ENCODE results near the gene CAMK1.

The CAMK1 gene

DNA sequence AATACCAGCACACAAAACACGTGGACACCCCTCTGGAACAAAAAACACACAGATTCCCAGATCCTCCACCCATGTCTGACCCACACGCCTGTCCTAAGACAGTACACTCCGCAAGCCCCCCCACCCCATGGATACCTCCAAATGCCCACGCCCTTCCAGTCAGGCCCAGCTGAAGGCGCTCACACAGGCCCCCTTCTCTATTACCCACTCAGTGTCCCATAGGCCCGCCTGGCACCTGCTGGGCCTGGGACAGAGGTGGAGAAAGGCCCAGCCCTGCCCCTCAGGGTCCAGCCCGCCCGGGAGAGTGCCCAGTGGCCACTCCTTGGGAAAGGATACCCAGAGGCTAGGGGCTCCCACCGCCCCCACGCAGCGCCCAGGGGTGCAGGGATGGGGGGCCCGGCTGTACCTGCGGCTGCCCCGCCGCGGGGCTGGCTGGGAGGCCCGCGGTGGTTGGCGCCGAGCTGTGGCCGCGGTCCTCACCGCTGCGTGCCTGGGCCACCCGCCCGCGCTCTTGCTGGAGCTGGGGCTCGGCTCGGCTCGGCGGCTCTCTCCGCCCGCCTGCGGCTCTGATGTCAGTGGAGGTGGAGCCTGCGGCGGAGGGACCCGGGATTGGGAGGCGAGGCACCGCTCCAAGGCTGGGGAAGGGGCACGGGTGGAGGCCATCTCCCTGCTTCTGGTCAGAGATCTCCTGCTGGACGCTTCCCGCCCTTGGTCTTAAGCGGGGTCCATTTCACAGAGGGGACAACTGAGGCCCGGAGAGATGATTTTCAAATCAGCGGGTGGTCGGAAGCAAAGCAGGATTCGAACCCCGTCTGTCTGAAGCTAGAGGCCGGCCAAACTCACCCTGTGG is at the start of gene CAMK1:
TSS of gene CAMK1 (minus strand) at position 522 of the 850 bp plus-strand sequence. CDS start 2,198 bp downstream, outside the sequence.
- peak; percentile 93 for DNase-seq (ENCODE audit: low spot score)

DNA sequence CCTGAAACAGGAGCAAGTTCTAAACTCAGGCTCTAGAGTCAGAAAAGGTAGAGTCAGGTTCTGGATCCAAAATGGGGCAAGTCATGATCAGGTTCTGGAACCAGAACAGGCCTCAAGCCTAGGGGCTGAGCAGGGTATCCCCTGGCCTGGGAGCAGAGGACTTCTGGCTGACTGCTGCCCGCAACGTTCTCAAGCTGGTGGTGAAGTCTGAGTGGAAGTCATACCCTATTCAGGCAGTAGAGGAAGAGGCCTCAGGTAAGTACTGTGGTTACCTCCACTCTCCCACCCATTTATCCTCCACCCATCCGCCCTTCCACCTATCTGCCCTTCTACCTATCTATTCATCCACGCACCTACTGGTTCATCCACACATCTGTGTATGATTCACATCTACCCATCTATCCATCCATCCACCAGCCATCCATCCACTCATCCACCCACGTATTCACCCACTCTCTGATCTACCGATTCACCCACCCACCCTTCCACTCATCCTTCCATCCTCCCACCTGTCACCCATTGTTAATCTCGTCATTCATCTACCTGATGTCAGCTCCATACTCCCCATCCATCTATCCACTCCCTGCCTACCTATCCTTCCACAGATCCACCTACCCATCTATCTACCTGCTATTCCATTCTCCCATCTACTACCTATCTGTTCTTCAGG is 49.1 kb upstream of the CAMK1 start:
- no peak for DNase-seq (ENCODE audit: low spot score)

DNA sequence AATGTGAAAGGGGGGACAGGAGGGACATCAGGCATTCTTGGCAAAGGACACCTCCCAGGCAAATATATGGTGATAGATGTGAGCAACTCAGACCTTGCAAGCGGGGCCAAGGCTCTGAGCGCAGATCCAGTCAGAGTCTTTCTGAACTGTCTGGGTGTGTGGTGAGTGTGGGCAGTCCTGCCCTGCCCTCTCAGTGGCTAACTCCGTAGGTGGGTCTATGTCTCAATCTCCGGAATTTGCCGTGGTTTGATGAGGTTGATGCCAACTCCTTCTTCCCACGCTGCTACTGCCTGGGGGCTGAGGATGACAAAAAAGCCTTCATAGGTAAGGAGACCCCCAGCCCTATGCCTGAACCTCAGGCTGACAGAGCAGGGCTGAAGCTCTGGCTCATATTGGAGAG is 47.7 kb upstream of the CAMK1 start:
- DNase-seq (ENCODE audit: low spot score), result no peak

DNA sequence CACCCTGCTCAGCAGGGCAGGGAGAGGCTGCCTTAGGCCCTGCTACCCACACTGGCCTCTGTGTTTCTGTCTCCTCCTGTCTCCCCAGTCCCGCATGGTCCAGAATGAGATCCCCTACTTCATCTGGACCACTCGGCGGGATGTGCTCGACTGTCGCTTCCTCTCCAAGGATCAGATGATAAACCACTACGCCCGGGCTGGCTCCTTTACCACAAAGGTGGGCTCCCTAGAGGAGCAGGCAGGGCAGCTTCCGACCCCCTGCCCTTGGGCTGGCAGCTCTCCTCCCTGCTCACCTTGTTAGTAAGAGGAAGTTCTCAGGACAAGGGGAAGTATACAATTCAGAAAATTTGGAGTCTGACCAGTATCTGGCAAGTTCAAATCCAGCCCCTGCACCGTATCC is 46.2 kb upstream of the CAMK1 start:
- DNase-seq (ENCODE audit: low spot score), result no peak

DNA sequence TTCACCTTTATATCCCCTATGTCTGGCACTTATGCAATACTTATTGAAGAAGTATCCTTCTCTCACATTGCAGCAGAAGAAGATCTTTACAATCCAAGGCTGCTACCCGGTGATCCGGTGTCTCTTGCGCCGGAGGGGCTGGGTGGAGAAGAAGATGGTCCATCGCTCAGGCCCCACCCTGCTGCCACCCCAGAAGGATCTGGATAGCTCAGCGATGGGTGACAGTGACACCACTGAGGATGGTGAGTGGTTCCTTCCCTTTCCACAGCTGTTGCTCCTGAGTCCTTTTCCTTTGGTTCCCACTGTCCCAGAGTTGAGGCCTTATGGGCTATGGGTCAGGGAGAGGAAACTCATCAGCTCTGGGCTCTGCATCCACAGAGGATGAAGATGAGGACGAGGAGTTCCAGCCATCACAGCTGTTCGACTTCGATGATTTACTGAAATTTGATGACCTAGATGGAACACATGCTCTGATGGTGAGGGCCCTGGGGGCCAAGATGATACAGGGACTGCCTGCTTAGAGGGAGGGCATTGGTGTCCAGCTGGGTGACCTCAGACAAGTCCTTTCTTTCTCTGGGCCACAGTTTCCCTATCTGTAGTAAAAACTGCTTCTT is 43.2 kb upstream of the CAMK1 start:
- no peak for DNase-seq (ENCODE audit: low spot score)

DNA sequence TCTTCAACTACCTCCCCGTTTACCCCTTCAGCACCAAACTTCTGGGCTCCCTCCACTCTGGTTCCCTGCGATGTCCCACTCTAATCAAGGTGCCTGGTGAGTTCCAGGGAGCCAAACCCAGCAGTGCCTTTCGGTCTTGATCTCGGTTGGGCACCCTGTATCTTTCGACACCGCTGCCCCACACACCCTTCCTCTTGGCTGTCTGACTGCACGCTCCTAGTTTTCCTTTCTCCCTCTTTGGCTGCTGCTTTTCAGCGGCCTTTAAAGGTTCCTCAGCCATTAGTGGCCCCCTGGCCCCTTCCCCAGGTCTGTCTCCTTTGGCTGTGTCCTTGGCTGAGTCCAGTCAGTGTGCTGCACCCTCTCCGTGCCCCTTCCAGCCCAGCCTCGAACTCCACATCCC is 41.1 kb upstream of the CAMK1 start:
- DNase-seq (ENCODE audit: low spot score), result peak; percentile 25

DNA sequence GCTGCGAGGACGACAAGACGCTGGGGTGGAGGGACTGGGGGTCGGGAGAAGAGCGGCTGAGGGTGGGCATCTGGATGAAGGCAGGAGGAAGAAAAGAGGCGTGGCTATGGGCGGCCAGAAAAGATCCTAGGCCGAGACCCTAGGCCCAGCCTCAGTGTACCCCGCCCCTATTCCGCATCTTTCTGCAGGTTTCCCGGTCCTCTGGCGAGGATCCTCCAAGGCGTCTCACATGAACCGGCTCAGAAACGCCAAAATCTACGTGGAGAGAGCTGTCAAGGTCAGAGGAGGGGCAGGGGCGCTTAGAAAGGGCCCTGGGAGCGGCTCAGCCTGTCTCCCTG is 40.7 kb upstream of the CAMK1 start:
- DNase-seq (ENCODE audit: low spot score), result peak; percentile 9

DNA sequence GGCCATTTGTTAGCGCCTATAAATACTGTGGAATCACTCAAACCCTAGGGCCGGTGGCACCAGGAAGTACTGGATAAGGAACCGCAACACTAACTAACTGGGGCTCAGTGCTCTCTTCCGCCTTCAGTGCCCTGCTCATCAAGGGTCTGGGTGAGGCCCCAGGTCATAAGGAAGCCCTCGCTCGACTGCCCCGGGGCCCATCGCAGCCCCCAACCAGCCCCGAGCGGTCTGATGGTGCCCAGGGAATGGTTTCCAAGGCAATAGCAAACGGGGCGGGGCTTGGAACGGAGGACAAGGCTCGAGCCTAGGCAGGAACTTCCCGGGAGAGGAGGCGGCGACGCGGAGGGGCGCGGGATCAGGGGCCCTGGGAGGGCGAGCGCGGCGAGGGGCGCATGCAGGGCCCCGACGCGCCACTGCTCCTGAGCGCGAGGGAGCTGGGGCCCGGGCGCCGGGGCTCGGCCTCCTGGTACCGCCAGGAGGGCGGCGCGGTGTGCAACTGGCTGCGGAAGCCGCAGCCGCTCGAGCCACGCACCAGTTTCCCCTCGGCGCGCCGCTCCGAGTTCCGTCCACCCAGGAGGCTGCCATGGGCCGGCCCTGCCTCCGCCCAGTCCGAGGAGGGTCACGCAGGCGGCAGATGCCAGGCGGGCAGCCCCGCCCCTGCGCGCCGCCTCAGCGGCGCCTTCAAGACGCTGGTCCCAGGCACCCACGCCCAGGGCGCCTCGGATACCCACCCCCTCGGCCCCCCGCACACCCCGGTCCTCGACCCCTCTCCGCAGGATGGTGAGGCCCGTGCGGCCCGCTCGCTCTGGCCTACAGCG is 40.1 kb upstream of the CAMK1 start, which contains the start of gene TTLL3:
TSS of gene TTLL3 (plus strand) at position 648 of the 818 bp plus-strand sequence. CDS start 400 bp downstream, outside the sequence.
- DNase-seq (ENCODE audit: low spot score), result peak; percentile 84

DNA sequence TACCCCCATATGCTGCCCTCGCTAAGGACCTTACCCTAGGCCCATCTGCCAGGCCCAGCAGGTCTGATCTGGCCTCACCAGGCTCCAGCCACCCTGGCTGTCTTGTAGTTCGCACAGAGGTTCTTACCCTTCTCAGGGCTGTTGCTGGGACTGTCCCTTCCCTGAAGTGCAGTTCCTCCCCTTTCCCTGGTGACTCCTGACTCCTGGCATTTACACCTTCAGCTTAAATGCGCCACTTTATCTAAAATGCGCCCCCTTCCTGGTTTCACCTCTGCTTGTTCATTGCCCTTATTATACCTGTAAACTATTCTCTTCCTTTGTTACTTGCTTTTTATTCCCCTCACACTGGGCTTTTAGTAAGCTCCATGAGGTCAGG is 39.5 kb upstream of the CAMK1 start:
- DNase-seq (ENCODE audit: low spot score), result no peak

DNA sequence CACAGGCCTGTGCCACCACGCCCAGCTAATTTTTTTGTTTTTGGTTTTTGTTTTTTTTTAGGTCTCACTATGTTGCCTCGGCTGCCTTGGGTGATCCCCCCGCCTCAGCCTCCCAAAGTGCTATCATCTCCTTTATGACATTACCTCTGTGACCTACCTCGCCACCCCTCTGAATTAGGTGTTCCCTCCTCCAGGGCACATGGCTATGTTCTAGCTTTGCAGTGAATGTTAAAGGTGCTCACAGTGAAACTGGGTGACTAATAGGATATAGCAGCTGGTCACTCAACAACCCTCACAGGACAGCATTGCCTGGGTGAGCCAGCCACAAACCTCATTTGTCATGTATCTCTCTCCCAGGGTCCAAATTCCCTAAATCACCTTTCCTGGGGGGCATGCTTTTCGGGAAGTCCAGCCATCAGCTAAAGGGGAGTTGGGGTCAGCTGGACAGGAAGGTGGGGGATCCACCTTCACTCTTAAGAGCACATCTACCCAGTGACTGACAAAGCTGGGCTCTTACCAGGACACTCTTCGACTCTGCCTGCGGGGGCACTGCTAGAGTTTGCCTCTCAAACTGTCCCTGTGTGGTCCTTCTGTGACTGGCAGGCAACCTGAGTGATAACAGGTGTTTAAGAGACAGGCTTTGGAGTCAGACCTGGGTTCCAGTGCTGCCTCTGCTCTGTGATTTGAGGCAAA is 38.7 kb upstream of the CAMK1 start:
- DNase-seq (ENCODE audit: low spot score), result peak; percentile 34

DNA sequence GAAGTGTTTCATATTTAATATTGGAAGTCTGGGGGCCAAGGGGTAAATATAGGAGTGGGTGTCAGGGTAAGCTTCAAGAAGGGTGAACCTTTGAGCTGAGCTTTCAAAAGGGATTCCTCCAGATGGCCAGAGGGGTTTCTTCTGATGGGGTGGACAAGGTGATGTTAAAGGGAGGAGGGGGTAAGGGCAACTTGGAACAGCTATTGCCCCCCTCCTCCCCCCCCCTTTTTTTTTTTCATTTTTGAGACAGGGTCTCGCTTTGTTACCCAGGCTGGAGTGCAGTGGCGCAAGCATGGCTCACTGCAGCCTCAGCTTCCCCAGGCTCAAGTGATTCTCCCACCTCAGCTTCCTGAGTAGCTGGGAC is 38.2 kb upstream of the CAMK1 start:
- no peak for DNase-seq (ENCODE audit: low spot score)

DNA sequence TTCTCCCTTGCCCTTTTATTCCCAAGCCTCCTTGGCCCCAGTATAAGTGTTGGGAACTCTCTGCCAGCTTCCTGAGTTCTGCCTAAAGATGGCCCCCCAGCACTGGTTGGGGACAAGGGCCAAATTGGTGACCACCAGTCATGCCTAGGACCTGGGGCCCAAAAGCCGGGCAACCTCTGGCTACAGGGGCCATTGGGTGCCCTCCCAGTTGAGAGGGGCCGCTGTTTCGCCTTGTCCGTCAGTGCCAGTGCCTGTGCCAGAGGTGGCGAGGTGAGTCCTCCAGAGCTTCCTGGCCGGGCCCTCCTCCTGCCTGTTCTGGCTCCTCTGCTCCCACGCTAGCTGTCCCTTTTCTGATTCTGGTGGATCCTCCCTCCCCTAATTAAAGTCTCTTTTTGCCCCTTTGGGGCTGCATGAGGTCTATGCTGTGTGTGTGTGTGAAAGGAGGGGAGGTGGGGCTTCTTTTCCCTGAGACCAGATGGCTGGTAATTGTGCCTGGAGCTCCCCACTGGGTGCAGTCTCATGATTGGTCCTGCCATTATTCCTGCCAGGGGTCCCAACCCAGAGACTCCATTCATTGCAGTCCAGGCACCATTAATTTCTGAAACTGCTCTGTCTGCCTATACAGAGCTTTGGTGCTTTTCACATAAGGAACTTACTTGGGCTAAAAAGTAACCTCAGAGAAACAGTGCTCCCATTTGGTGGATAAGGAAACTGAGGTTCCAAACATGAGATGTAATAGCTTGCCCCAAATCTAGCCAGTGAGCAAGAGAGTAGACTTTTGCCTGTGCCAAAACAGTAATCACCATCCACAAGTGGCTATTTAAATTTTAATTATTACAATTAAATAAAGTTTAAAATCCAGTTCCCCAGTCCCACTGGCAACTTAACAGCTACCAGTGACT is 37.2 kb upstream of the CAMK1 start:
- no peak for DNase-seq (ENCODE audit: low spot score)

DNA sequence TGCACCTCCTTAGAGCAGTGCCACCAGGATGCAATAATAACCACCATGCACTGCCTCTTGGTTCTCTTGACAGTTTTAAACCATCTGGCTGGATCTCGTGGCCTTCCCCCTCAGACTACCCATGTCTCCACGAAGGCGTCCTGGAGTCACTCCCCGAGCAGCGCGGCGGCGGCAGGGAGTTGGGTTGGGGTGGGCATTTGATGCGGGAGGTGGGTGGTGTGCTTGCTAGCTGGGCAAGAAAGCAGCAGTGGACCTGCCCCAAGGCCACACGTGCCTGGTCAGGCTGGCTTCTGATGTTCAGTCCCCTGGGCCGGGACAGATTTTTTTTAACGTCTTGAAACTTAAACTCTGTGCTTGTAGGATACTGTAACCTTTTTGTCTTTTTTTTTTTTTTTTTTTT is 36.4 kb upstream of the CAMK1 start:
- DNase-seq (ENCODE audit: low spot score), result no peak

DNA sequence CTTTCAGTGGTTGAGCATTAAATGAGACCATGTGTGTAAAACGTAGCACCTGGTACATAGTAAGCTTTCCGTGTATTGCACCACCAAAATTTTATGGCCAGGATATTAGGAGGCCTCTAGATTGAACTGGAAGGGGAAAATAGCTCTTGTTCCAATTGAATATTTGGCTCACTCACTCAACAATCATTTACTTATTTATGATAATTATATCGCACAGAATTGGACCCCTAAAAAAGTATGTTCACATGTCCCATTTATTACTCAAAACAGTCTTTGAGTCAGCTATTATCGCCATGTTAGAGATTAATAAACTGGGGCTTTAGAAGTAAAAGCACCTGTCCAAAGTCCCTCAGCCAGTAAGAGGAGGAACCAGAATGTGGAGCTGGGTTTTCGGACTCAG is 35.2 kb upstream of the CAMK1 start:
- no peak for DNase-seq (ENCODE audit: low spot score)

DNA sequence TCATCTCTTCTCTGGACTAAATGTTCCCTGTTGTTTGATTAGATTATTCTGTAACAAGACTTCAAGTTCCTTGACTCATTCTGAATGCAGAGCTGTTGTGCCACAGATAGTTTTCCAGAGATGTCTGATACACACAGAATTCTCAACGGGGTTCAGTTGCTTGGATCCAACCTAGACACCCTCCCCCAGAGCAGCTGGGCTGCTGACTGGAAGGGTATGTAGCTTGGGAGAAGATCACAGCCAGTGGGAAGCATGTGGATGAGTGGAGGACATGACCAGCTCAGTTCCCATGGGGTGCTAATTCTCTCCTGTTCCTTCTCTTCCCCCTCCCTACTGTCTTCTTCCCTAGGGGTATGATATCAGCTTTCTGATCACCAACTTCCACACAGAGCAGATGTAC is 33.7 kb upstream of the CAMK1 start:
- no peak for DNase-seq (ENCODE audit: low spot score)

DNA sequence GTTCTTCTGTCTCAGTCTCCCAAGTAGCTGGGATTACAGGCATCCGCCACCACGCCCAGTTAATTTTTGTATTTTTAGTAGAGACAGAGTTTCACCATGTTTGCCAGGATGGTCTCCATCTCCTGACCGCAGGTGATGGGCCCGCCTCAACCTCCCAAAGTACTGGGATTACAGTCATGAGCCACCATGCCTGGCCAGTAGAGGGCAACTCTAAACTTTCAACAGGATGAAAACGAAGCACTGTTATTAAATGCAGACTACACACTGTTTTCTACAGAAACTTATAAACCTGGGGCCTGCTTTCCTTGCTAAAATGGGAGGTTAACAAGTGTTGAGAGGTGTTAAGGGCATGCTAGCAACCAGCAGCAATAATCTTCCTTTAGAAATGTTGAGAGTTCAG is 30.8 kb upstream of the CAMK1 start:
- no peak for DNase-seq (ENCODE audit: low spot score)

DNA sequence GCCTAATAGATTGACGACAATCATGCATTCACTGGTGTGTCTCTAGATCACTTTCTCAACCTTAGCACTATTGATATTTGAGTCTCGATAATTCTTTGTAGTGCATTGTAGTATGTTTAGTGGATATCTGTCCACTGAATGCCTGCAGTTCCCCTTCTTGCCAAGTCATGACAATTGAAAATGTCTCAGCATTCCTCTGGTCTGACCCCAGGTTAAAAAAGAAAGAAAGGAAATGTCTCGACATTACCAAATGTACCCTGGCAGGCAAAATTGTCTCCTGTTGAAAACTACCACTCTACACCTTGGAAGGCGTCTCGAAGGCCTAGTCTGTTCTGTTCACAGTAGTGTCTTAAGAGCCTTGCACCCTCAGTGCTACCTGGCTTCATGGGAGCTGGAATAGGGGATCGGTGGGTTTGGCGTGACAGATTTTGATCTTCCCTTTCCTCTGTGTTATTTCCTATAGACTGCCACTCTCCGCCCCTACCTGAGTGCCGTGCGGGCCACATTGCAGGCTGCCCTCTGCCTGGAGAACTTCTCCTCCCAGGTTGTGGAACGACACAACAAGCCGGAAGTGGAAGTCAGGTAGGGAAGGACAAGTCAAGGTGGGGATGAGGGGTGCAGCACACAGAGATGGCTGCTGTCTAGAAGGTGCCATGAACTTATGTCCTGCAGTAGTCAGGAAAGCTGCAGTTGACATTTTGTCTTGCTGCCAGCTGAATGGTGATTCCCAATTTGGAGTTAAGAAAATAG is 27.6 kb upstream of the CAMK1 start:
- DNase-seq (ENCODE audit: low spot score), result no peak

DNA sequence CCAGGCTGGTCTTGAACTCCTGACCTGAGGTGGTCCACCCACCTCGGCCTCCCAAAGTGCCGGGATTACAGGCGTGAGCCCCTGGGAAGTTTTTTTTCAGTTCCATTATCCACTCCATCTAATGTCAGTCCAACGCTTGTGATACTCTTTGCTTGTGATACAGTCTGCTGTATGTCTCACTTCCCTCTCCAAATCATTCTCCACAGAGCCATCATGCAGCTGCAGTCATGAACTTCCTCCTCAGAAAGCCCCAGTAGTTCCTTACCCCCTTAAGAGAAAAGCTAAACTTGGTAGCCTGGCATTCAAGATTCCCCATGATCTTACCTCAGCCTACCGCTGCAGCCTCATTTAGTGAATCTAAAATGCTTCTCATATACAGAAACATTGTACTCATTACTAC is 25.5 kb upstream of the CAMK1 start:
- no peak for DNase-seq (ENCODE audit: low spot score)

DNA sequence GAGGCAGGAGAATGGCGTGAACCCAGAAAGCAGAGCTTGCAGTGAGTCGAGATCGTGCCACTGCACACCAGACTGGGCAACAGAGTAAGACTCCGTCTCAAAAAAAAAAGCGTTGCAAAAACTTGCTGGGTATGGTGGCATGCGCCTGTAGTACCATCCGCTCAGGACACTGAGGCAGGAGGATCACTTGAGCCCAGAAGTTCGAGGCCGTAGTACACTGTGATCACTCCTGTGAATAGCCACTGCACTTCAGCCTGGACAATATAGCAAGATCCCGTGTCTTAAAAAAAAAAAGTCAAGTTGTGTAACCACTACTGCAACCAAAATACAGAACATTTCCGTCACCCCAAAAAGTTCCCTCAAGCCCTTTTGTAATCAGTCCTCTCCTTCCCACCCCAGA is 24.7 kb upstream of the CAMK1 start:
- DNase-seq (ENCODE audit: low spot score), result no peak

All from AG08395 (cell line).